ENCODE measurements around the gene RHD. TPM values are rescaled to one million over a fixed set of nuclear protein-coding genes. Genes with fewer than 3 reads are reported as not detected.
A peak's percentile ranks its signal among the peaks of the same experiment; 100 is the strongest.

The RHD gene
- total RNA-seq, 1 experiment from 2014 or later: not detected

GRCh38 chr1:25343872-25344271 lies 71.6 kb downstream of the RHD start:
- Histone ChIP-seq H3K36me3 (ENCODE audit: insufficient read depth, low read length, poor library complexity, severe bottlenecking) (peaks cover 25% of the 10 kb centered on the region), H3K4me1 (ENCODE audit: insufficient read depth, low read length, poor library complexity, severe bottlenecking) (peaks cover 8% of the 10 kb centered on the region), H3K27ac (ENCODE audit: low read depth, low read length, poor library complexity, severe bottlenecking) (no peak overlapping the region), H3K9me3 (ENCODE audit: low read depth, low read length, poor library complexity, severe bottlenecking) (no peaks in the 10 kb centered on the region), H3K4me3 (ENCODE audit: low read depth, low read length, poor library complexity, severe bottlenecking) (no peak overlapping the region), H3K27me3 (replicated peaks; ENCODE audit: insufficient read depth, low read depth, low read length, poor library complexity) (no peaks in the 10 kb centered on the region)
- ChIA-PET POLR2A (ENCODE audit: low non-redundant PET) (no interaction called here), CTCF (no interaction called here)
- BruUV-seq (replicated peaks): no TSS peak
- TF ChIP-seq CTCF (conservative IDR thresholded peaks at IDR 0.05; ENCODE audit: low read depth, low read length): no peak
- TF ChIP-seq EZH2 (IDR thresholded peaks at IDR 0.05; ENCODE audit: borderline replicate concordance, low read depth, low read length, poor library complexity, severe bottlenecking): no peak
- peak; percentile 21 for DNase-seq (ENCODE audit: low spot score)
- intact Hi-C loops (cut with micrococcal nuclease; ENCODE audit: unreplicated experiment): no loop called here

- H3K36me3 ChIP-seq (ENCODE audit: insufficient read depth, low read length, poor library complexity, severe bottlenecking): peaks cover 32% of the 10 kb centered on the region
- ChIA-PET POLR2A (ENCODE audit: low non-redundant PET) (no interaction called here), CTCF (no interaction called here)
- no peaks in the 10 kb centered on the region for H3K27me3 ChIP-seq (replicated peaks; ENCODE audit: insufficient read depth, low read depth, low read length, poor library complexity)
- intact Hi-C loops (cut with micrococcal nuclease; ENCODE audit: unreplicated experiment): no loop called here
- no peaks in the 10 kb centered on the region for H3K9me3 ChIP-seq (ENCODE audit: low read depth, low read length, poor library complexity, severe bottlenecking)
- H3K4me3 ChIP-seq (ENCODE audit: low read depth, low read length, poor library complexity, severe bottlenecking): no peak overlapping the region
- no peak for TF ChIP-seq EZH2 (IDR thresholded peaks at IDR 0.05; ENCODE audit: borderline replicate concordance, low read depth, low read length, poor library complexity, severe bottlenecking)
- no peak overlapping the region for H3K27ac ChIP-seq (ENCODE audit: low read depth, low read length, poor library complexity, severe bottlenecking)
- no peaks in the 10 kb centered on the region for H3K4me1 ChIP-seq (ENCODE audit: insufficient read depth, low read length, poor library complexity, severe bottlenecking)
- no TSS peak for BruUV-seq (replicated peaks)
- DNase-seq (ENCODE audit: low spot score): no peak
Measured at GRCh38 chr1:25347556-25347955, 75.2 kb downstream of the RHD start.

DNA sequence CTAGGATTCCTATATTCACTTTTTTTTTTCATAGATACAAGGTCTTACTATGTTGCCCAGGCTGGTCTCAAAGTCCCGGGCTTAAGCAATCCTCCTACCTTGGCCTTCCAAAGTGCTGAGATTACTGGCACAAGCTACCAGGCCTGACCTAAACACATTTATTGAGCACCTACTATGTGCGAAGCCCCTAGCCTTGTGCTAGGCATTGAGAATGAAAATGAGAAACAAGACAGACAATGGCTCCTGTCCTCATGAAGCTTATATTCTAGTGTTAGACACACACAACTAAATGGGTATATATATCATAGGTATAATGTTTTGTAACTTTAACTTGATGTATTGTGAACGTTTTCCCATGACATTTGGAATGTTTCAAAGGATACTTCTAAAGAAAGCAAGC lies 77.3 kb downstream of the RHD start:
- no TSS peak for BruUV-seq (replicated peaks)
- Histone ChIP-seq H3K36me3 (ENCODE audit: insufficient read depth, low read length, poor library complexity, severe bottlenecking) (peaks cover 29% of the 10 kb centered on the region), H3K27ac (ENCODE audit: low read depth, low read length, poor library complexity, severe bottlenecking) (no peak overlapping the region), H3K4me1 (ENCODE audit: insufficient read depth, low read length, poor library complexity, severe bottlenecking) (no peaks in the 10 kb centered on the region), H3K27me3 (replicated peaks; ENCODE audit: insufficient read depth, low read depth, low read length, poor library complexity) (no peaks in the 10 kb centered on the region), H3K9me3 (ENCODE audit: low read depth, low read length, poor library complexity, severe bottlenecking) (no peaks in the 10 kb centered on the region), H3K4me3 (ENCODE audit: low read depth, low read length, poor library complexity, severe bottlenecking) (no peak overlapping the region)
- no peak for TF ChIP-seq EZH2 (IDR thresholded peaks at IDR 0.05; ENCODE audit: borderline replicate concordance, low read depth, low read length, poor library complexity, severe bottlenecking)
- no peak for TF ChIP-seq CTCF (conservative IDR thresholded peaks at IDR 0.05; ENCODE audit: low read depth, low read length)
- CTCF ChIA-PET: no interaction called here
- POLR2A ChIA-PET (ENCODE audit: low non-redundant PET): no interaction called here
- DNase-seq (ENCODE audit: low spot score): no peak
- intact Hi-C loops (cut with micrococcal nuclease; ENCODE audit: unreplicated experiment): no loop called here

- intact Hi-C loops (cut with micrococcal nuclease; ENCODE audit: unreplicated experiment): no loop called here
- Histone ChIP-seq H3K4me1 (ENCODE audit: insufficient read depth, low read length, poor library complexity, severe bottlenecking) (no peaks in the 10 kb centered on the region), H3K27me3 (replicated peaks; ENCODE audit: insufficient read depth, low read depth, low read length, poor library complexity) (no peaks in the 10 kb centered on the region), H3K36me3 (ENCODE audit: insufficient read depth, low read length, poor library complexity, severe bottlenecking) (peaks cover 40% of the 10 kb centered on the region), H3K4me3 (ENCODE audit: low read depth, low read length, poor library complexity, severe bottlenecking) (no peak overlapping the region), H3K27ac (ENCODE audit: low read depth, low read length, poor library complexity, severe bottlenecking) (no peak overlapping the region), H3K9me3 (ENCODE audit: low read depth, low read length, poor library complexity, severe bottlenecking) (no peaks in the 10 kb centered on the region)
- DNase-seq (ENCODE audit: low spot score): no peak
- BruUV-seq (replicated peaks): no TSS peak
- TF ChIP-seq EZH2 (IDR thresholded peaks at IDR 0.05; ENCODE audit: borderline replicate concordance, low read depth, low read length, poor library complexity, severe bottlenecking) (no peak), CTCF (conservative IDR thresholded peaks at IDR 0.05; ENCODE audit: low read depth, low read length) (no peak)
- POLR2A ChIA-PET (ENCODE audit: low non-redundant PET): no interaction called here
- CTCF ChIA-PET: no interaction called here
Measured at GRCh38 chr1:25355841-25356395, 83.6 kb downstream of the RHD start.
